ENCODE results near the gene MUC2.
"Not testable (repeated sequence)": the region's sequence is repeated elsewhere in the genome, so short reads cannot be mapped to it uniquely, and the experiment has no call there.

Gene MUC2

GRCh38 chr11:1102996-1103395 lies 28.3 kb downstream of the MUC2 start:
- in situ Hi-C loops (cut with MboI; ENCODE audit: low sequenced_read_pairs): no loop called here

DNA sequence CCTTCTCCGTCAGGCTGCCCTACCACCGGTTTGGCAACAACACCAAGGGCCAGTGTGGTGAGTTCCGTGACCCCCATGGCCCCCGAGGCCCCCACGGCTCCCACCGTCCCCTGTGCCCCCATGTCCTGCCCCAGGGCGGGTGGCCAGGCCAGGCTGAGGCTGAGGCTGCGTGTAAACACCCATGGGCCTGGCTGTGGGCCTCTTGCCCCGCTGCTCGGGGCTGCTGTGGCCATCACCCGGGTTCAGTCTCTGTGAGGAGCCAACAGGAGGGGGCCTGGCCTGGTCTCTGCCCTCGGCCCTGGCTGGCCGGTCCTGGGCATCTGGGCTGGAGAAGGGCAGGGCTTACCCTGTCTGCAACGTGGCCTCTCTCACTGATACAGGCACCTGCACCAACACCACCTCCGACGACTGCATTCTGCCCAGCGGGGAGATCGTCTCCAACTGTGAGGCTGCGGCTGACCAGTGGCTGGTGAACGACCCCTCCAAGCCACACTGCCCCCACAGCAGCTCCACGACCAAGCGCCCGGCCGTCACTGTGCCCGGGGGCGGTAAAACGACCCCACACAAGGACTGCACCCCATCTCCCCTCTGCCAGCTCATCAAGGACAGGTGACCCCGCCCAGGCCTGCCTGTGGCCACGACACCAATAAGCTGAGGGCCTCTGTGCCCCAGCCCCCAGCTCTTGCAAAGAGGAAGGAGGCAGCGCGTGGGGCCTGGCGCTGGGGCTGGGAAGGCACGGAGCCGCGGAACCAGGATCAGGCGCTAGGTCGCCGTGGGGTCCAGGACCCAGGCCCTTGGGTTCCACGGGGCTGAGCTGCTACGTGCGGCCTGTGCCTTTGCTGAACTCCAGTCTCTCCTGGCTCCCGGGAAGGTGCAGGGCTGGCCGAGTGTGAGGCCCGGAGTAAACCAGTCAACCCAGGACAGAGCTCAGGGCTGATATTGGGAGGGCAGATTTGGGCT lies 29.0 kb downstream of the MUC2 start:
- in situ Hi-C loops (cut with MboI; ENCODE audit: low sequenced_read_pairs): no loop called here

DNA sequence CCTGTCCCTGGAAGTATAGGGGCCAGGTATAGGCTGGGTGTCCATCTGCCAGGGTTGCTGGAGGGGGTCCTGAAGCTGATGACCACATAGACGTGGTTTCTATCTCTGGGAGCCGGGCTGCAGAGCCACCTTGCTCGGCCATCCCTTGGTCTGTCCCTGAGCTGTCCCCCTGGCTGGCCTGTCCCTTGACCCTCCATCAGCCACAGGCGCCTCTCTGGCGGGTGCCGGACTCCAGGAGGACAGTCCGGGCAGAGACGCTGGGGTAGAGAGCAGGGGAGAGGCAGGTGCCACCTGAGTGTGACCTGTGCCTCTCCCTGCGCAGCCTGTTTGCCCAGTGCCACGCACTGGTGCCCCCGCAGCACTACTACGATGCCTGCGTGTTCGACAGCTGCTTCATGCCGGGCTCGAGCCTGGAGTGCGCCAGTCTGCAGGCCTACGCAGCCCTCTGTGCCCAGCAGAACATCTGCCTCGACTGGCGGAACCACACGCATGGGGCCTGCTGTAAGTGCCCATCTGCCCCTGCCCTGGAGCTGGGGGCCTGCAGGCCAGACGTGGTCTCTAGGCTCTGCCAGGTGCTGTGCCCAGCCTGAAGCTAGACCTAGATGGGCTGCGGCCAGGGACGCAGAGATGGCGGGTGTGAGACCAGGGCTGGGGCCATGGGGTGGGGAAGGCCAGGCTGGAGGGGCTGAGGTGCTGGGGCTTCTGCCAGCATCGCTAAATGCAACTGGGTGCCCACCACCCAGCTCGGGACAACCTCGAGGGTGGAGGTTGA lies 29.9 kb downstream of the MUC2 start:
- in situ Hi-C loops (cut with MboI; ENCODE audit: low sequenced_read_pairs): no loop called here

DNA sequence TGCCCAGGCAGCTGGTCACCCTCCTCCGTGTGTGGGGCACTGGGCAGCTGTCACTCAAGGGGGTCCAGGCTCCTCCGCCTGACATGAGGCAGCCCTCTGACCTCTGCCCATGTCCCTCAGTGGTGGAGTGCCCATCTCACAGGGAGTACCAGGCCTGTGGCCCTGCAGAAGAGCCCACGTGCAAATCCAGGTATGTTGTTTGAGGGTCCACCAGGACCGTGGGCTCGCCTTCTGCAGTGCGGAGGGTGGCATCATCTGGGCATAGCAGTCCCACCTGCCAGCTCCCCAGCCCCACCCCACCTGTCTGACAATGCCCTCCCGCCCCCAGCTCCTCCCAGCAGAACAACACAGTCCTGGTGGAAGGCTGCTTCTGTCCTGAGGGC lies 30.5 kb downstream of the MUC2 start:
- in situ Hi-C loops (cut with MboI; ENCODE audit: low sequenced_read_pairs): no loop called here

DNA sequence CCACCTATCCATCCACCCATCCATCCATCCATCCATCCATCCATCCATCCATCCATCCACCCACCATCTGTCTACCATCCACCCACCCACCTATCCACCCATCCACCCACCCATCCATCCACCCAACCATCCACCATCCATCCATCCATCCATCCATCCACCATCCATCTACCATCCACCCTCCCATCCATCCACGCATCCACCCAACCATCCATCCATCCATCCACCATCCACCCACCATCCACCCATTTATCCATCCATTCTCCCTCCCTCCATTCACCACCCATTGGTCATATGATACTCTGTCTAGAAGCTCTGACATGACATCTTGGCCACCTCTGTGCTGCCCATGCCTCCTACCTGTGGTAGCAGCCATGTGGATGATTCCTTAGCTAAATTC lies 31.7 kb downstream of the MUC2 start:
- in situ Hi-C loops (cut with MboI; ENCODE audit: low sequenced_read_pairs): no loop called here

DNA sequence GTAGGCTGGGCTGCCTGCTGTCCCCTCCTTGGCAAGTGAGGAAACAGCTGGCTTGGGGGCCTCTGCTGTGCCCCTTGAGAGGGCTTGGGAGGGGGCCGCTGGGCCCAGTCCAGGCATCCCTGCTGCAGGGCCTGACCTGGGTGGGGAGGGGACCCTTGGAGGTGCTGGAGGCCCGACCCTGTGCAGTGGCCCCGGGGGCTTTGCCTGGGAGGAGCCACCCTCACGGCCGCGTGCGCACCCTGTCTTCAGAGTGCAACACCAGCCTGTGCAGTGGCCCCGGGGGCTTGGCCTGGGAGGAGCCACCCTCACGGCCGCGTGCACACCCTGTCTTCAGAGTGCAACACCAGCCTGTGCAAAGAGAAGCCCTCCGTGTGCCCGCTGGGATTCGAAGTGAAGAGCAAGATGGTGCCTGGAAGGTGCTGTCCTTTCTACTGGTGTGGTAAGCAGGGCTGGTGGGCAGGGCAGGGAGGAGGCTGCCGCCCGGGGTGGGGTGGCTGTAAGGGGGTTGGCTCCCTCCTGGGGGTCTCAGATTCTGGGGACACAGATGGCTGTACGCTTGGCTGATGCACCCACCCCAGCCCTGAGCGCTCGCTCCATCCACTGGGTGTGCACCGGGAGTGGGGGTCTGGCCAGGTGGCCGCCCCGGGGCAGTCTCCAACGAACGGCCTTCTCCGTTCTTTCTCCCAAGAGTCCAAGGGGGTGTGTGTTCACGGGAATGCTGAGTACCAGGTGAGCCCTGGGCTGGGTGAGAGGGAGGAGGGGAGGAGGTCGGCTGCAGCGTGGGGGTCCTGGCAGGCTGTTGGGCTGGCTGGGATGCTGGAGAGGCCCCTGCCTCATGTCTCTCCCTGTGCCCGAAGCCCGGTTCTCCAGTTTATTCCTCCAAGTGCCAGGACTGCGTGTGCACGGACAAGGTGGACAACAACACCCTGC lies 32.9 kb downstream of the MUC2 start:
- in situ Hi-C loops (cut with MboI; ENCODE audit: low sequenced_read_pairs): no loop called here

GRCh38 chr11:1108246-1108900 lies 33.7 kb downstream of the MUC2 start:
- in situ Hi-C loops (cut with MboI; ENCODE audit: low sequenced_read_pairs): no loop called here

GRCh38 chr11:1109101-1109917 lies 34.6 kb downstream of the MUC2 start:
- in situ Hi-C loops (cut with MboI; ENCODE audit: low sequenced_read_pairs): no loop called here

- in situ Hi-C loops (cut with MboI; ENCODE audit: low sequenced_read_pairs): no loop called here
Measured at GRCh38 chr11:1109918-1110705, 35.4 kb downstream of the MUC2 start.

DNA sequence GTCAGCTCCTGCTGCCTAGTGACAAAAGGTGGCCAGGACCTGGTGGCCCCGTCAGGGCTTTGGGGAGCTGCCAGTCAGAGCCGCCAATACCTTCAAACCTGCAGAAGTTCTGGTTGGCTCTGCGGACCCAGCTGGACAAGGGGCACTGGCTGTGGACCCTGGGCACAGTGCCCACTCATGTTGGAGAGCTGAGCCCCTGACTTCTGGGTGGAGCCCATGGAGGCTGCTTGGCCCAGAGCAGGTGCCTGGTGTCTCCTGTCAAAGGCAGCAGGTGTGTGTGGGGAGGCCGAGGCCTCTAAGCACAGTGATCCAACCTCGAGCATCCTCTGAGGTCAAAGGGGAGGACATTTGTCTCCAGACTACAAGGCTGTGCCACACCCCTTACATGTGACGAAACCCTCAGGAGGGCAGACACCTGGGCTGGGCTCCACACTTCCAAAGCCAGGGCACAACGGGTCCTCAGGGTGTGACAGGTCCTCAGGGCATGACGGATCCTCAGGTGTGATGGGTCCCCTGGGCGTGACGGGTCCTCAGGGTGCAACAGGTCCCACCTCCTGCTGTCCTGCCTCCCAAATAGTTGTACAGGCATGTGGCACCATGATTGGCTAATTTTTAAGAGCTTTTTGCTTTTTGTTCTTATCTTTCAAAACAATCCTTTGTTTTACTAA lies 37.0 kb downstream of the MUC2 start:
- in situ Hi-C loops (cut with MboI; ENCODE audit: low sequenced_read_pairs): no loop called here

DNA sequence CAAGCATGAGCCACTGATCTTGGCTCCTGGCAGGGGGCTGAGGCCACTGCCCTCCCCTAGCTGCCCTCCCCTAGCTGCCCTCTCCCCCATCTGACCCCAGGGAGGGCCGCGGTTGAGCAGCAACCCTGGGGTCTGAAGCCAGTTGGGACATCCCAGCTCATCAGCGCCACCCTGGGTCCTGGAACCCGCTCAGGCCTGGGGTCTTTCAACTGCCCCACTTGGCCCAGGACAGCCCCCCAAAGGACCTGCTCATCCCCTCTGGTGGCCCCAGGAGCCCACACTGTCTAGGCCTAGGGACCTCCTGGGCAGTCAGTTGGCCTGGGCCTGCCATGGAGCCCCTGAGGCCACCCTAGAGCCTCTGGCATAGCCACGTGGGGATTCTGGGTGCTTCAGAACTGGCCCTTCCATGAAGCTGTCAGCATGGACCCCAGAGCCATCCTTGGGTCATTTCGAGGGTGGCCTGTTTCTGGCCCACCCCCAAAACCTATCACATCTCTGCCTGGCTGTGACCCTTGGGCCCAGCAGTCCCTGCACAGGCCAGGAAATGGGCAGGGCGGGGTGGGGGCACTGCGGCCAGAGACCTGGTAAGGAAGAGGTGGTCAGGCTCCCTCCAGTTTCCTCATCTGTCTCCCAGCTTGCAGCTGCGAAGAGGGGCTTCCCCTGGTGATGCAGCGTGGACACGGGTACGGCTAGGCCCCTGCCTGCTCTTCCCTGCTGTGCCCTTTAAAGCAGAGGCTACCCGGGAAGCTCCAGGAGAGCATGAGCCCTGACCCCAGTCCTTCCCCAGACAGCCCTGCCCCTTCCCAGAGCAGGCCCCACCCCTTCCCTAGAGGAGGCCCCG lies 37.9 kb downstream of the MUC2 start:
- in situ Hi-C loops (cut with MboI; ENCODE audit: low sequenced_read_pairs): no loop called here

- in situ Hi-C loops (cut with MboI; ENCODE audit: low sequenced_read_pairs): no loop called here
Measured at GRCh38 chr11:1113405-1114201, 38.9 kb downstream of the MUC2 start.

DNA sequence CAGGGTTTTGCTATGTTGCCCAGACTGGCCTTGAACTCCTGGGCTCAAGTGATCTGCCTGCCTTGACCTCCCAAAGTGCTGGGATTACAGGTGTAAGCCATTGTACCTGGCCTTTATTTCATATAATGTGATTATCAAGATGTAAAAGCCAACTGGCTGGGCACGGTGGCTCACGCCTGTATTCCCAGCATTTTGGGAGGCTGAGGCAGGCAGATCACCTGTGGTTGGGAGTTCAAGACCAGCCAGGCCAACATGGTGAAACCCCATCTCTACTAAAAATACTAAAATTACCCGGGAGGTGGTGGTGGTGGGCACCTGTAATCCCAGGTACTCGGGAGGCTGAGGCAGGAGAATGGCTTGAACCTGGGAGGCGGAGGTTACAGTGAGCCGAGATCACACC lies 40.6 kb downstream of the MUC2 start:
- in situ Hi-C loops (cut with MboI; ENCODE audit: low sequenced_read_pairs): not testable (repeated sequence)

- in situ Hi-C loops (cut with MboI; ENCODE audit: low sequenced_read_pairs): no loop called here
Measured at GRCh38 chr11:1116104-1116503, 41.4 kb downstream of the MUC2 start.

GRCh38 chr11:1116666-1117390 lies 42.2 kb downstream of the MUC2 start:
- in situ Hi-C loops (cut with MboI; ENCODE audit: low sequenced_read_pairs): no loop called here

GRCh38 chr11:1117992-1118391 lies 43.3 kb downstream of the MUC2 start:
- in situ Hi-C loops (cut with MboI; ENCODE audit: low sequenced_read_pairs): no loop called here

Measured in HL-60/S4 treated with phorbol 12-myristate 13-acetate at 8.2 ng/mL for 4 days and 3 days (cell line).